ENCODE results near the gene ITGAL. TPM values are rescaled to one million over a fixed set of nuclear protein-coding genes. Genes with fewer than 3 reads are reported as not detected.
A peak's percentile ranks its signal among the peaks of the same experiment; 100 is the strongest.

Gene ITGAL
- total and polyA plus RNA-seq, 2 of the 13 experiments (the other 11 are each of a cell fraction or from before 2014, with no cell fraction given) = 0.86 to 1.2 TPM

- no peak for TF ChIP-seq EP300 (IDR thresholded peaks at IDR 0.05; ENCODE audit: low read depth in 2 of 2, low read length in 2 of 2)
- TF ChIP-seq EP300 (CRISPR knock-in tag; IDR thresholded peaks at IDR 0.05; ENCODE audit: borderline replicate concordance) = no peak
- no peak for TF ChIP-seq ZNF615 (CRISPR knock-in tag; IDR thresholded peaks at IDR 0.05; ENCODE audit: borderline replicate concordance)
- TF ChIP-seq ZNF629 (CRISPR knock-in tag; conservative IDR thresholded peaks at IDR 0.05) = peak; percentile 92
- TF ChIP-seq ZMYM3 (CRISPR knock-in tag; IDR thresholded peaks at IDR 0.05) = peak; percentile 71
- TF ChIP-seq ZSCAN29 (CRISPR knock-in tag; conservative IDR thresholded peaks at IDR 0.05) = peak; percentile 94
- peak; percentile 62; the same call in 1 of the 2 replicates for TF ChIP-seq ZNF7 (CRISPR knock-in tag; IDR thresholded peaks at IDR 0.05)
- TF ChIP-seq MTF2 (CRISPR knock-in tag; IDR thresholded peaks at IDR 0.05; ENCODE audit: borderline replicate concordance) = no peak
- no peak for TF ChIP-seq THYN1 (CRISPR knock-in tag; IDR thresholded peaks at IDR 0.05; ENCODE audit: borderline replicate concordance, low read depth)
- Histone ChIP-seq H4K20me1 (ENCODE audit: insufficient read depth, low read length) (no peaks in the 10 kb centered on the region), H3K4me1 (ENCODE audit: insufficient read depth, low read length) (peaks cover 16% of the 10 kb centered on the region), H2AFZ (ENCODE audit: low read length) (no peak overlapping the region), H3K4me2 (ENCODE audit: low read depth, low read length) (no peak overlapping the region), H3K9me3 (ENCODE audit: low read length) (no peaks in the 10 kb centered on the region), H3K27me3 (ENCODE audit: control insufficient read depth in 1 of 2, insufficient read depth in 2 of 2, low read length in 2 of 2) (no peaks in the 10 kb centered on the region), H3K4me3 (replicated peaks in 1 of 3; ENCODE audit: insufficient read depth in 1 of 3, low read depth in 2 of 3, low read length in 3 of 3) (no peak overlapping the region), H3K36me3 (replicated peaks in 1 of 2; ENCODE audit: control insufficient read depth in 1 of 2, insufficient read depth in 2 of 2, low read length in 2 of 2) (no peaks in the 10 kb centered on the region), H3K27ac (ENCODE audit: extremely low read length, insufficient read depth, low read length) (no peak overlapping the region), H3K9ac (ENCODE audit: insufficient read depth, low read depth, low read length) (no peak overlapping the region), H3K79me2 (ENCODE audit: insufficient read depth, low read length) (no peaks in the 10 kb centered on the region)
- peak; percentile 20; the same call in 1 of the 3 replicates for ATAC-seq
- DNase-seq (ENCODE audit: low spot score) = no peak
- POLR2A ChIA-PET = interaction anchor here (1.2 to 2.1 kb wide), 3 partner anchors 17 to 48 kb away, joined by 4 to 6 read pairs (median 4); partner anchors contain the start of genes ZNF747 and ZNF764
- 38% methylated on average over 4 of the region's 4 CpGs for WGBS (ENCODE audit: low lambda C conversion rate)
- intact Hi-C loops (cut with micrococcal nuclease; ENCODE audit: unreplicated experiment) = no loop called here
- in situ Hi-C loops (cut with HindIII; ENCODE audit: extremely low pct_ligation_motif_present, low pct_unique_long_range_greater_than_20kb) = no loop called here
- FAIRE-seq = peak; percentile 42
- CTCF ChIA-PET (ENCODE audit: low intra/inter-chr PET ratio, low total read pairs) = no interaction called here
- no TSS peak for BruUV-seq (replicated peaks)
Measured at GRCh38 chr16:30510376-30510938, 37.9 kb downstream of the ITGAL start.

GRCh38 chr16:30511509-30511908 lies 39.0 kb downstream of the ITGAL start:
- Histone ChIP-seq H3K9me3 (ENCODE audit: low read length) (no peaks in the 10 kb centered on the region), H3K4me3 (replicated peaks in 1 of 3; ENCODE audit: insufficient read depth in 1 of 3, low read depth in 2 of 3, low read length in 3 of 3) (no peak overlapping the region), H3K4me2 (ENCODE audit: low read depth, low read length) (no peak overlapping the region), H3K27me3 (ENCODE audit: control insufficient read depth in 1 of 2, insufficient read depth in 2 of 2, low read length in 2 of 2) (no peaks in the 10 kb centered on the region), H3K36me3 (replicated peaks in 1 of 2; ENCODE audit: control insufficient read depth in 1 of 2, insufficient read depth in 2 of 2, low read length in 2 of 2) (no peaks in the 10 kb centered on the region), H3K27ac (ENCODE audit: extremely low read length, insufficient read depth, low read length) (no peak overlapping the region), H3K4me1 (ENCODE audit: insufficient read depth, low read length) (peaks cover 16% of the 10 kb centered on the region), H3K79me2 (ENCODE audit: insufficient read depth, low read length) (no peaks in the 10 kb centered on the region), H3K9ac (ENCODE audit: insufficient read depth, low read depth, low read length) (no peak overlapping the region), H2AFZ (ENCODE audit: low read length) (no peak overlapping the region), H4K20me1 (ENCODE audit: insufficient read depth, low read length) (no peaks in the 10 kb centered on the region)
- in situ Hi-C loops (cut with HindIII; ENCODE audit: extremely low pct_ligation_motif_present, low pct_unique_long_range_greater_than_20kb) = no loop called here
- DNase-seq (ENCODE audit: low spot score) (no peak), ATAC-seq (no peak), FAIRE-seq (no peak)
- 73% methylated on average over 2 of the region's 3 CpGs for WGBS (ENCODE audit: low lambda C conversion rate)
- BruUV-seq (replicated peaks) = no TSS peak
- CTCF ChIA-PET (ENCODE audit: low intra/inter-chr PET ratio, low total read pairs) = no interaction called here
- POLR2A ChIA-PET = interaction anchor here (1.0 to 1.4 kb wide), 2 partner anchors 16 to 47 kb away, joined by 4 read pairs; partner anchors contain the start of gene ZNF764
- intact Hi-C loops (cut with micrococcal nuclease; ENCODE audit: unreplicated experiment) = no loop called here
- no peak for TF ChIP-seq ZBTB46 (CRISPR knock-in tag; IDR thresholded peaks at IDR 0.05; ENCODE audit: borderline replicate concordance)
- TF ChIP-seq ZNF136 (CRISPR knock-in tag; IDR thresholded peaks at IDR 0.05; ENCODE audit: low read depth) = no peak
- TF ChIP-seq CHD2 (IDR thresholded peaks at IDR 0.05; ENCODE audit: low read depth, low read length) = no peak
- no peak for TF ChIP-seq ZNF260 (CRISPR knock-in tag; IDR thresholded peaks at IDR 0.05; ENCODE audit: borderline replicate concordance, low read depth)
- no peak for TF ChIP-seq ZNF614 (CRISPR knock-in tag; IDR thresholded peaks at IDR 0.05; ENCODE audit: borderline replicate concordance)
- TF ChIP-seq SKIL (CRISPR knock-in tag; IDR thresholded peaks at IDR 0.05; ENCODE audit: borderline replicate concordance) = no peak
